Endothelial cell (in vitro differentiated cells): Measurements from ENCODE around the gene MXRA8. TPM values are rescaled to one million over a fixed set of nuclear protein-coding genes. Genes with fewer than 3 reads are reported as not detected.

Experiments used
- DNase-seq: peaks from one replicate; pipeline ENCODE4 v3.0.0; 2021; ENCODE audit warnings: low spot score
- H3K27ac Mint-ChIP-seq: one replicate; pipeline ENCODE4 v1.8.0; 2021; ENCODE audit warnings: mixed read lengths, inconsistent platforms; ENCODE audit not compliant: unreplicated experiment
- H3K27me3 Mint-ChIP-seq: one replicate; pipeline ENCODE4 v1.8.0; 2021; ENCODE audit warnings: mild to moderate bottlenecking, moderate library complexity, mixed read lengths, inconsistent platforms; ENCODE audit not compliant: unreplicated experiment
- H3K36me3 Mint-ChIP-seq: one replicate; pipeline ENCODE4 v1.8.0; 2021; ENCODE audit warnings: mild to moderate bottlenecking, low read depth, mixed read lengths, inconsistent platforms; ENCODE audit not compliant: unreplicated experiment
- H3K4me1 Mint-ChIP-seq: one replicate; pipeline ENCODE4 v1.8.0; 2021; ENCODE audit warnings: mild to moderate bottlenecking, mixed read lengths, inconsistent platforms; ENCODE audit not compliant: unreplicated experiment
- H3K4me3 Mint-ChIP-seq: one replicate; pipeline ENCODE4 v1.8.0; 2021; ENCODE audit warnings: mild to moderate bottlenecking, mixed read lengths, inconsistent platforms; ENCODE audit not compliant: unreplicated experiment
- H3K9me3 Mint-ChIP-seq: one replicate; pipeline ENCODE4 v1.8.0; 2021; ENCODE audit warnings: mixed read lengths, inconsistent platforms; ENCODE audit not compliant: unreplicated experiment
- CTCF ChIP-seq: fragments of 200-600 bp; sonication (generic); IDR thresholded peaks from one replicate; pipeline ENCODE4 v1.5.0; 2021; ENCODE audit warnings: antibody characterized with exemption; ENCODE audit not compliant: unreplicated experiment
- total RNA-seq: library from RNA; stranded (reverse); fragmentation: NEBNext Ultra II Directional; extraction: Animal tissue kit (Norgen Biotek cat#: 25700); gene quantifications from one replicate; pipeline ENCODE4 v1.2.1, GENCODE V29; 2021; ENCODE audit not compliant: unreplicated experiment

MXRA8 gene
- total RNA-seq, 1 donor from 2014 or later, result 0.64 TPM

- Mint-ChIP-seq H3K4me3 (no peak overlapping the region), H3K36me3 (peaks cover 12% of the 10 kb centered on the region), H3K4me1 (no peaks in the 10 kb centered on the region), H3K27me3 (peaks cover 3% of the 10 kb centered on the region), H3K9me3 (no peaks in the 10 kb centered on the region), H3K27ac (no peak overlapping the region)
- TF ChIP-seq CTCF, result no peak
- no peak for DNase-seq
Measured at GRCh38 chr1:1381294-1381693, 22.9 kb upstream of the MXRA8 start.

GRCh38 chr1:1380860-1381259 is 22.5 kb upstream of the MXRA8 start:
- H3K27ac Mint-ChIP-seq, result no peak overlapping the region
- H3K36me3 Mint-ChIP-seq, result peaks cover 11% of the 10 kb centered on the region
- no peaks in the 10 kb centered on the region for H3K9me3 Mint-ChIP-seq
- H3K27me3 Mint-ChIP-seq, result peaks cover 3% of the 10 kb centered on the region
- DNase-seq, result no peak
- no peak overlapping the region for H3K4me3 Mint-ChIP-seq
- no peak for TF ChIP-seq CTCF
- no peaks in the 10 kb centered on the region for H3K4me1 Mint-ChIP-seq

GRCh38 chr1:1377540-1378205 is 19.3 kb upstream of the MXRA8 start:
- peaks cover 10% of the 10 kb centered on the region for H3K36me3 Mint-ChIP-seq
- DNase-seq, result no peak
- H3K9me3 Mint-ChIP-seq, result no peaks in the 10 kb centered on the region
- peak overlapping the region; percentile 48 for H3K27ac Mint-ChIP-seq
- H3K27me3 Mint-ChIP-seq, result peaks cover 4% of the 10 kb centered on the region
- peaks cover 4% of the 10 kb centered on the region for H3K4me1 Mint-ChIP-seq
- no peak for TF ChIP-seq CTCF
- no peak overlapping the region for H3K4me3 Mint-ChIP-seq

GRCh38 chr1:1376551-1377226 is 18.3 kb upstream of the MXRA8 start:
- H3K9me3 Mint-ChIP-seq, result no peaks in the 10 kb centered on the region
- H3K4me1 Mint-ChIP-seq, result peaks cover 4% of the 10 kb centered on the region
- TF ChIP-seq CTCF, result no peak
- peak overlapping the region; percentile 37 for H3K4me3 Mint-ChIP-seq
- peak overlapping the region; percentile 86 for H3K27ac Mint-ChIP-seq
- H3K36me3 Mint-ChIP-seq, result peaks cover 5% of the 10 kb centered on the region
- H3K27me3 Mint-ChIP-seq, result peaks cover 4% of the 10 kb centered on the region
- no peak for DNase-seq

- H3K4me3 Mint-ChIP-seq, result peak within 1 kb of the TSS; percentile 89
- H3K27me3 Mint-ChIP-seq, result peaks cover 5% of the 10 kb centered on the region
- H3K4me1 Mint-ChIP-seq, result peaks cover 4% of the 10 kb centered on the region
- no peak for TF ChIP-seq CTCF
- no peaks in the 10 kb centered on the region for H3K9me3 Mint-ChIP-seq
- DNase-seq, result peak; percentile 94
- peak within 1 kb of the TSS; percentile 95 for H3K27ac Mint-ChIP-seq
- H3K36me3 Mint-ChIP-seq, result peaks cover 4% of the 10 kb centered on the region
Measured at GRCh38 chr1:1374929-1375662, 16.7 kb upstream of the MXRA8 start, which contains the start of gene AURKAIP1. TSS of gene AURKAIP1 (minus strand) at chr1:1375207. CDS start at chr1:1374756, 451 bp downstream.
